Renal cortex interstitium (tissue), 15 donors: Measurements from ENCODE around the gene RILP. TPM values are rescaled to one million over a fixed set of nuclear protein-coding genes. Genes with fewer than 3 reads are reported as not detected.
A peak's percentile ranks its signal among the peaks of the same experiment; 100 is the strongest.
"Not testable (repeated sequence)": the region's sequence is repeated elsewhere in the genome, so short reads cannot be mapped to it uniquely, and the experiment has no call there.

Experiments used
- DNase-seq, 11 donors: peaks; one replicate each; pipeline ENCODE4 v3.0.0-alpha.2; 2013; ENCODE audit warnings: low read depth in 9 of 11, low spot score in 4 of 11; ENCODE audit errors: extremely low read depth in 1 of 11
- long read RNA-seq, 16 experiments: transcript quantifications; one replicate each; lab custom pipeline, GENCODE V29; 2026
- polyA plus RNA-seq, 3 donors: library from polyadenylated mRNA; unstranded; fragments of 120-200 nt; gene quantifications; one replicate each; pipeline ENCODE4 v1.2.1, GENCODE V29; 2013; ENCODE audit not compliant: insufficient read length in 3 of 3

The RILP gene
- 1 to 10 TPM; 3.0 to 5.1 (median 4.3) TPM for polyA plus RNA-seq
- long read RNA-seq, donor 1: 0 reads
- long read RNA-seq, donor 2, partial matches to known transcripts: 0 of 2 reads
- long read RNA-seq, donor 2, other reads (novel, unspliced or antisense): 0 of 2 reads
- long read RNA-seq, donor 3, partial matches to known transcripts: 0 of 2 reads
- long read RNA-seq, donor 3, other reads (novel, unspliced or antisense): 0 of 2 reads
- long read RNA-seq, donor 4: 0 reads
- long read RNA-seq, donor 5: 0 reads
- long read RNA-seq, donor 6: 0 reads
- long read RNA-seq, donor 7, partial matches to known transcripts: 0 of 2 reads
- long read RNA-seq, donor 7, other reads (novel, unspliced or antisense): 0 of 2 reads
- long read RNA-seq, donor 8: 0 reads
- long read RNA-seq, donor 9, partial matches to known transcripts: 0 of 1 reads
- long read RNA-seq, donor 9, other reads (novel, unspliced or antisense): 0 of 1 reads
- long read RNA-seq, donor 10, partial matches to known transcripts: 0 of 1 reads
- long read RNA-seq, donor 10, other reads (novel, unspliced or antisense): 0 of 1 reads
- long read RNA-seq, donor 11, partial matches to known transcripts: 0 of 1 reads
- long read RNA-seq, donor 11, other reads (novel, unspliced or antisense): 0 of 1 reads
- long read RNA-seq, donor 12, partial matches to known transcripts: 0 of 1 reads
- long read RNA-seq, donor 12, other reads (novel, unspliced or antisense): 0 of 1 reads
- long read RNA-seq, donor 13: 0 reads
- long read RNA-seq, donor 14, partial matches to known transcripts: 0 of 2 reads
- long read RNA-seq, donor 14, other reads (novel, unspliced or antisense): 0 of 2 reads
- long read RNA-seq, donor 15, partial matches to known transcripts: 0 of 1 reads
- long read RNA-seq, donor 15, other reads (novel, unspliced or antisense): 0 of 1 reads
- long read RNA-seq, donor 16, partial matches to known transcripts: 0 of 3 reads
- long read RNA-seq, donor 16, other reads (novel, unspliced or antisense): 0 of 3 reads

- no peak for DNase-seq
Observed at GRCh38 chr17:1649844-1650501, at the start of gene RILP. RILP (minus strand) TSS chr17:1649866; CDS start chr17:1649804, 62 bp downstream.

GRCh38 chr17:1697681-1698080 lies 48.0 kb upstream of the RILP start:
- DNase-seq: no peak

- no peak for DNase-seq
Observed at GRCh38 chr17:1695365-1695764, 45.7 kb upstream of the RILP start.

GRCh38 chr17:1693339-1693738 lies 43.7 kb upstream of the RILP start:
- DNase-seq: no peak

- no peak for DNase-seq
Observed at GRCh38 chr17:1690544-1691221, 41.0 kb upstream of the RILP start.

GRCh38 chr17:1688405-1688804 lies 38.7 kb upstream of the RILP start:
- DNase-seq: not testable (repeated sequence)

- DNase-seq: no peak
Observed at GRCh38 chr17:1686086-1686485, 36.4 kb upstream of the RILP start.

GRCh38 chr17:1684378-1685189 lies 34.9 kb upstream of the RILP start, which contains the start of gene PRPF8:
PRPF8 (minus strand) TSS chr17:1684867; CDS start chr17:1684571, 296 bp downstream.
- DNase-seq: peak; percentile 92 to 97 (median 97)

GRCh38 chr17:1683459-1683858 lies 33.8 kb upstream of the RILP start:
- no peak for DNase-seq

- DNase-seq: no peak
Observed at GRCh38 chr17:1676401-1676800, 26.7 kb upstream of the RILP start.

GRCh38 chr17:1673041-1673785 lies 23.5 kb upstream of the RILP start:
- DNase-seq: no peak

GRCh38 chr17:1663934-1664333 lies 14.3 kb upstream of the RILP start:
- not testable (repeated sequence) for DNase-seq

- no peak for DNase-seq
Observed at GRCh38 chr17:1661045-1661444, 11.4 kb upstream of the RILP start.

- no peak for DNase-seq
Observed at GRCh38 chr17:1658100-1658499, 8.4 kb upstream of the RILP start.

GRCh38 chr17:1653735-1654134 lies 4.1 kb upstream of the RILP start:
- no peak for DNase-seq

- DNase-seq: not testable (repeated sequence)
Observed at GRCh38 chr17:1652794-1653193, 3.1 kb upstream of the RILP start.

GRCh38 chr17:1651559-1651844 lies 1.8 kb upstream of the RILP start:
- DNase-seq: no peak
